Umbilical cord (tissue), 2 donors: ENCODE data around the gene IGSF6. TPM values are rescaled to one million over a fixed set of nuclear protein-coding genes. Genes with fewer than 3 reads are reported as not detected.
A peak's percentile ranks its signal among the peaks of the same experiment; 100 is the strongest.
"Not testable (repeated sequence)": the region's sequence is repeated elsewhere in the genome, so short reads cannot be mapped to it uniquely, and the experiment has no call there.

Experiments used
- DNase-seq: peaks from one replicate; pipeline ENCODE4 v3.0.0-alpha.2; 2015; ENCODE audit warnings: low spot score
- total RNA-seq: library from RNA; depleted of rRNA; stranded (reverse); fragments of >200 nt; gene quantifications from one replicate; pipeline ENCODE4 v1.2.3, GENCODE V29; 2014; ENCODE audit warnings: low replicate concordance; ENCODE audit not compliant: insufficient read depth

The IGSF6 gene
- total RNA-seq, 1 donor from 2014 or later: 13.2 TPM

DNA sequence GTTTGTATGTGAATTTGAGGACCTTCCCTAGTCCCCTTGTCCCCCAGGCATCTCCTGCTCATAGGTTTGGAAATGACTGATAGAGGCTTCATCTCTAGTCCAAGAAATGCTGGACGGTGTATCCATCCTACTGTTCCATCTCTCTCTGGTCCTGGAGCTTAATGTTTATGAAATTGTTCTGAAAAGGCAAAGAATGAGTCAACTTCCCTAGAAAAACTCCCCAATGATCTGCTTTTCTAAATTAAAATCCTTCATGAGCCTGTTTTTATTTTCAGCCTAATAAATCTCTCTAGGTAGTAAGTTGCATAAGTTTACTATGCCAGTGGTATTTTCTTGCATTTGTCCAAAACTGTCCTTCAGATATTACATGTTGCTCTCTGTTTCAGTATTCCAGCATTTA lies 2.1 kb upstream of the IGSF6 start:
- no peak for DNase-seq

DNA sequence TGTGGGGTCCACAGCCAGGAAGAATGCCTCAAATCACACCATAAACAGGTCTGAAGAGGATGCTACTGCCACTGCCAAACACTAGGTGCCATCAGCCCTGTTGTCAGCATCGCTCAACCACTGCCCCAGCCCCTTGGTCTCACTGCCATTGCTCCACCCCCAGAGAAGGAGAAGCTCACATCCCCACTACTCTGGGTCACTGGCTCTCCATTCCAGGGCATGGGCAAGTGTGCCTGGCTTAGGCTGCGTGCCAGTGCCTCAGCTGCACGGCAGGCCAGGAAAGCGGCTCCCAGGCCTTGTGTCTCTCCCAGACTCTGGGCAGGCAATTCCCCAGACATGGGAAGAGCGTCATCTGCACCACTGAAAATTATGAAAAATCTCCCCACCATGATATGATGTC lies 1.2 kb upstream of the IGSF6 start:
- no peak for DNase-seq

- no peak for DNase-seq
Observed at GRCh38 chr16:21651515-21651914, 893 bp downstream of the IGSF6 start.

GRCh38 chr16:21650521-21650920 lies 1.9 kb downstream of the IGSF6 start:
- peak; percentile 43 for DNase-seq

DNA sequence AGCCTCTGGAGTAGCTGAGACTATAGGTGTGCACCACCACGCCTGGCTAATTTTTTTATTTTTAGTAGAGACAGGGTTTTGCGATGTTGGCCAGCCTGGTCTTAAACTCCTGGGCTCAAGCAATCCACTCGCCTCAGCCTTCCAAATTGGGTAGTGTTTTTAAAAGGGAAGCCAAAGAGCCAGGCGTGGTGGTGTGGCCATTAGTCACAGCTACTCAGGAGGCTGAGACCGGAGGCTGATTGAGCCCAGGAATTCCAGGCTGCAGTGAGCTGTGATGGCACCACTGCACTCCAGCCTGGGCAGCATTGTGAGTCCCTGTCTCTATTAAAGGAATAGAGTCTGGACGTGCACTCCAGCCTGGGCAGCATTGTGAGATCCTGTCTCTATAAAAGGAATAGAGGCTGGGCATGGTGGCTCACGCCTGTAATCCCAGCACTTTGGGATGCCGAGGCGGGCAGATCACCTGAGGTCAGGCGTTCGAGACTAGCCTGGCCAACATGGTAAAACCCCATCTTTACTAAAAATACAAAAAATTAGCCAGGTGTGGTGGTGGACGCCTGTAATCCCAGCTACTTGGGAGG lies 2.5 kb downstream of the IGSF6 start:
- DNase-seq: not testable (repeated sequence)

DNA sequence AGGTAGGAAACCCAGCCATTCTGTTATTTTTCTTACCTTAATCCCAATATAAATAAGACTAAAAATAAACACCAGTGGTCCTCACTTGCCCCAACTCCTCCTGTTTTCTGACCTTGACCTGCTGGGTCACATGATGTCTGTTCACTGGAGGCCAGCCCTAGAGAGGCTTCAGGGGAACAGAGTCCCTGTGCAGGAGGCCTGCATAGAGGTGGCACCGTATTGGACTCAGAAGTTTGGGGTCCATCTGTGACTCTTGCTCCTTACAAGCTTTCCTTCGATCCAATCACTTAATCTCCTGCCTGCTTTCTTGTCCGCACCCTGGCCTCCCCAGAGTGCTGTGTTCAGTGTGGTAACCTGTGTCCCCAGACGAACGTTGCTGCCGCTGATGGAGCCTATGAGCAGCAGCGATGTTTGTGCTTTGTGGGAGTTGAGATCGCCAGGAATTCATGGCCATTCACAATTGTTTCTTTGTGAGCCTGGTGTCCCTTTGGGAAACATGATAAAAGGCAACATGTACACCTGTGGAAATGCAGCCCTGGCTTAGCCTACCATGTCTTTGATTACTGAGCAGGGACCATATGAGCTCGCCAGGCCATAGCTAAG lies 4.7 kb downstream of the IGSF6 start:
- DNase-seq: no peak

DNA sequence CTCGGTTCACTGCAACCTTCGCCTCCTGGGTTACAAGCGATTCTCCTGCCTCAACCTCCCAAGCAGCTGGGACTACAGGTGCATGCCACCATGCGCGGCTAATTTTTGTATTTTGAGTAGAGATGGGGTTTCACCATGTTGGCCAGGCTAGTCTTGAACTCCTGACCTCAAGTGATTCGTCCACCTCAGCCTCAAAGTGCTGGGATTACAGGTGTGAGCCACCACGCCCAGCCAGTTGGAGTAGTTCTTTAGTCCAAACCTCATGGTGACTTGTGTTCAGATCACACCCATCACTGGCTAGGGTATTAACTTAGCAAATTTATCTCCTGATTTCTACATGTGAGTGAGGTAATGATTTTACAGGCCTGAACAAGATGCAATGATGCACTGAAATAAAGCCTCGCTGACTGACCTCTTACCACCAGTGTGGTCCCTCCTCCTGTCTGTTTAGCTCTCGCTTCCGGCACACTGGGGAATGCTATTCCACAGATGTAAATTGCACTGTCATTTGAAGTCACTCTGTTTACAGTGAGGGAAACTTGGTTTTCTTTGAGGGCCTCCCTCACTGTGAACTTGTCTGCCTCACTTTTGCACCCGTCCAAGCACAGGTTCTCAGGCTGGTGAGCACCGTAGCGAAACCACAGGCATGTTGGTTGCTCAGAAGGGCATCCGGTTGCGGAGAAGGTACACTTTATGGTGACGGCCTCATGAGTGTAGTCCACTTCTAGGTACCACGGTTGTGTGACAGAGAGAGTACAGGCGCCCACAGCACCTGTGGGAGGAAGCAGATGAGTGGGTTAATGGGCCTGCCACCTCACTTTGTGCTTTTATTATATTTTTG lies 5.5 kb downstream of the IGSF6 start:
- DNase-seq: no peak

- DNase-seq: no peak
Observed at GRCh38 chr16:21646091-21646490, 6.3 kb downstream of the IGSF6 start.

DNA sequence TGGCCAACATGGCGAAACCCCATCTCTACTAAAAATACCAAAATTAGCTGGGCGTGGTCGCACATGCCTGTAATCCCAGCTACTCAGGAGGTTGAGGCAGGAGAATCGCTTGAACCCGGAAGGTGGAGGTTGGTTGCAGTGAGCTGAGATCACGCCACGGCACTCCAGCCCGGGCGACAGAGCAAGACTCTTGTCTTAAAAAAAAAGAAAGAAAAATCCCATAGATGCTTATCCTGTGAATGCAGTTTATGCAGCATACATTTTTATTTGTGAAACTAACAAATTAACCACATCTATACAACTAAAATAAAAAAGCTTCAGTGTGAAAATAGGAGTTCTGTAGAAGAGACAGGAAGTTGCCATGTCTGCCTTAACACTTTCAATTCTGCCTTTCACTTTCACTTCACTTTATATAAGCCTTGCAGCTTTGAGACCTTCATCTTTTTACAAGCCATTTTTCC lies 7.1 kb downstream of the IGSF6 start:
- peak; percentile 14 for DNase-seq

DNA sequence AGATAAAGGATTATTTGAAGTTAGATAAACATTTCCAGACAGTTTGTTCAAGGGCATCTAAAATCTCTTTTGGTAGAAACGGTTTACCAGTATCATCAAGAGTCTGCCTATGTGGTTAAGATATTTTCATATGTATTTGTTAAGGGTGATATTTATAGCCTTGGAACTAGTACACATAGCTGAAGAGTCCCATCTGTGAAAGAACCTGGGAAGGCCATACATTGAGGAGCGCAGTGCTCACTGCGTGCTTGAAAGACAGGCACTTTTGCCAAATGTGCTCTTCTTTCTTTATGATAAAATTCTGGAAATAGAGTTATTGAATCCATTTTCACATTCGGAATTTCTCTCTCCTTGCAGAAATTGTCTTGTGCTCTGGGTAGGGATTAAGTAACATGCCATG lies 7.7 kb downstream of the IGSF6 start:
- no peak for DNase-seq

DNA sequence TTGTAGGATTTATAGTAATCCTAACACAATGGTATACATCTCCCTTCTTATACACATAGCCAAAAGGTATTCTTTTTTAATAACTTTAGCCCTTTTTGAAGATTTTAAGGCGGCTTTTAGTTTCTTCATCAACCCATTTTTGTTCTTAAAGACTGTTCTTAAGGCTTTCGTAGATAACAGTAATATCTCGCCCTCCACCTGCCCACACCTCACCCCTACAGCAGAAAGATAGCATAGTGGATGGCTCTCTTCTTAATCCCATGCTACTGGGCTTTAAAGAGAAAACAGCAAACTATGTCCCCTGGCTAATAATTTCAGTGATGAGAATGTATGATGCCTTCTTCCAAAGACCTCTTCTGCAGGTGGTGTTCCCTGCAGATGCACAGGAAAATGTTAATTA lies 8.6 kb downstream of the IGSF6 start:
- no peak for DNase-seq

DNA sequence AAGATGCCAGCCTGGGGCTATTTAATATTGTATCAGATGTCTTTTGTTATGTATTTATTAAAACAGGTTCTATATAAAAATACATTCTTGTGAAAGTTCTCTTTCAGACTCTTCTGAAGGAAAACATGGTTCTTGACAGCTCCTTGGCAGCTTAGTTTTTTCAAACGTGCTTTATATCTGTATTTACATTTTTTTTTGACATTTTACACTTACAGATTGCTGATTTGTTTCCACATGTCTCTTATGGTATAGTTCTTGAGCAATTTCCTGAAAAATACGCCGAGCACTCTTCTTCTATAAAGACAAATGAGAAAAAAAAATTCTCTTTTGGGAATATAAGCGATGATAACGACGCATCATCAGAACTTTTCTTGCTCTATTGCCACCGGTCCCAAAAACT lies 9.5 kb downstream of the IGSF6 start:
- no peak for DNase-seq

- DNase-seq: no peak
Observed at GRCh38 chr16:21641916-21642315, 10.5 kb downstream of the IGSF6 start.

DNA sequence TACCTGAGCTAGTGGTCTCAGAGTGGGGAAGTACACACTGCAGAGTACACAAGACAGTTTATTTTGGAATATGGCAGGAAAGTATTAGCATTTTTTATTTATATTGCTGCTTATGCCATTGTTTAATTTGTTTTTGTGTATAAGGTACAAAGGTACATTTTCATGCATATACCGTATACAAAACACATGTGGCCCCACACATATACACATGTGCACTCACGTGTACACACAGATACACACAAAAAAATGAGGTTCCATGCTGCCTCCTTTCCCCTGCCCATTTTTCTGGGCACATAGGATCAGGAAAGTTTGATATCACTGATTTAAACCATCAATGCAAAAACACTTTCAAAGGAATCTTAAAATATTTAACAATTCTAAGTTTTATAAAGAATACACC lies 12.9 kb downstream of the IGSF6 start:
- DNase-seq: no peak

GRCh38 chr16:21638573-21638975 lies 13.8 kb downstream of the IGSF6 start:
- no peak for DNase-seq

GRCh38 chr16:21637032-21637968 lies 15.1 kb downstream of the IGSF6 start:
- no peak for DNase-seq

DNA sequence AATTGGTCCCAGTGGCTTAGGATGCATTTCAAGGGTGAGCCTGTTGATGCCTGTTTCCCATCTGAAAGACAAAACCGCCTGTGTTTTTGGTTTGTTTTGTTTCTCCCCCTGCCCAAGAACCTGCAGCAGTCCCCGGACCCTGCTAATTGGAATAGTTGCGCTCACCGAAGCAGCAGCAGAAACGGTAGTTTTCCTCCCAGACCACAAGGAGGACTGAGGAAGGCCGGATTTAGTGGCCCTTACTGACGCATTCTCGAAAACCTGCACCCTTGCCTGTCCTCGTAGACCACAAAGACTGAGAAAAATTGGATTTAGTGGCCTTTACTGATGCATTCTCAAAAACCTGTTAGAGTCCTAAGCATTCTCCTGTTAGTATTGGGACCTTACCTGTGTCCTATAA lies 16.7 kb downstream of the IGSF6 start:
- not testable (repeated sequence) for DNase-seq

GRCh38 chr16:21634216-21634615 lies 18.2 kb downstream of the IGSF6 start:
- DNase-seq: no peak

DNA sequence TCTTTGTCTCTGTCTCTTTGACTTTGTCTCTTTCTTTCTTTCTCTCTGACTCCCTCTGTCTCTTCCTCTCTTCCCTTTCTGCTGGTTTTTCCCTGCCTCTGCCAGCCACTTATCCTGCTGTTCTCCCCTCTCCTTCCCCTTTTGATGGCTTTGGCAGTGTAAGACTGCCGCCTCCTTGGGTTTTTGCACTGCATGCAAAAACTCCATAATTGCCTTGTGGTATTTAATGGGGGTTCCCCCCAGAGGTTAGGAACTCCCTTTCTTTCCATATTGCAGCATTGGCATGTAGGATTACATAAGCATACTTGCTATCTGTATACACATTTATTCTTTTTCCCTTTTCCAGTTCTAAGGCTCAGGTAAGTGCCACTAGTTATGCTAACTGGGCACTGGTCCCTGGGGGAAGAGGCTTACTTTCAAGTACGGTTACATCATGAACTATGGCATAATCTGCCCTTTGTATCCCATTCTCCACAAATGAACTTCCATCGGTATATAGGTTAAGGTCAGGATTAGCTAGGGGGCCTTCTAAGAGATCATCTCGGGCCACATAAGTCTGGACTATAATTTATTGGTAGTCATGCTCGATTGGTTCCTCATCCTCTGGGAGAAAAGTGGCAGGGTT lies 20.3 kb downstream of the IGSF6 start:
- not testable (repeated sequence) for DNase-seq

DNA sequence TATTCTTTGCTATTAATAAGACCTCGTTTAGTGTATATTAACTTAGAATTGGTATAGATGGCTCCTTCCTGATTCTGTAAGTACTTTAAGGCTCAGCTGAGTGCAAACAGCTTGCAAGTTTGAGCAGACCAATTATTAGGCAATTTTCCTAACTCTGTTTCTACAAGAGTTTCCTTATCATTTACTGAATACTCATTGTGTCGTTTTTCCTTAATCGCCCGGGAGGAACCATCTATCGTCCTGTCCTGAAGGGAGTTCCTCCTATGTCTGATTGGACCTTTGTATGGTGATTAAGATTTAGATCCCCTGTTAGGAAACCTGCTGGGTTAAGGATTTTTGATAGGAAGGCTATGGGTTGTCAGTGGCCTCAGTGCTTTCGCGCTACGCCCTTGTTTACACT lies 21.0 kb downstream of the IGSF6 start:
- DNase-seq: not testable (repeated sequence)

- DNase-seq: not testable (repeated sequence)
Observed at GRCh38 chr16:21630866-21631265, 21.5 kb downstream of the IGSF6 start.
